ENCODE data around the gene SPTBN2.

The SPTBN2 gene

DNA sequence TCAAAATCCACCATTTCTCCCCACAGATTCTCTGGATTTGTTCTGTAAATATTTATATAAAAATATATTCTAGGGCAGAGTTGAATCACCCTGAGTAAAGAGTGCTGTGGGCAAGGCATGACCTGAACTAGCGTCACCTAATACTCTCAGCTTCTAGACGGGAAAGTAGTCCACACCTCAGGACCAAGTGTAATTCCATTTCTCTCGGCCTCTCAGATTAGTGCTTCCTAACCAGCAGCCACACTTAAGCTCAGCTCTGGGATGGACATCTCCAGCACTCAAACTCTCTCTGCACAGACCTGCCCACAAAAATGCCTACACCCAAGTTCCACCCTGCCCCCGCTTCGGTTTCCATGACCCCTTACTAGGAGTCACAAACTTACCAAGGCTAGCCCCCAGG lies 5.3 kb downstream of the SPTBN2 start:
- DNase-seq: no peak

DNA sequence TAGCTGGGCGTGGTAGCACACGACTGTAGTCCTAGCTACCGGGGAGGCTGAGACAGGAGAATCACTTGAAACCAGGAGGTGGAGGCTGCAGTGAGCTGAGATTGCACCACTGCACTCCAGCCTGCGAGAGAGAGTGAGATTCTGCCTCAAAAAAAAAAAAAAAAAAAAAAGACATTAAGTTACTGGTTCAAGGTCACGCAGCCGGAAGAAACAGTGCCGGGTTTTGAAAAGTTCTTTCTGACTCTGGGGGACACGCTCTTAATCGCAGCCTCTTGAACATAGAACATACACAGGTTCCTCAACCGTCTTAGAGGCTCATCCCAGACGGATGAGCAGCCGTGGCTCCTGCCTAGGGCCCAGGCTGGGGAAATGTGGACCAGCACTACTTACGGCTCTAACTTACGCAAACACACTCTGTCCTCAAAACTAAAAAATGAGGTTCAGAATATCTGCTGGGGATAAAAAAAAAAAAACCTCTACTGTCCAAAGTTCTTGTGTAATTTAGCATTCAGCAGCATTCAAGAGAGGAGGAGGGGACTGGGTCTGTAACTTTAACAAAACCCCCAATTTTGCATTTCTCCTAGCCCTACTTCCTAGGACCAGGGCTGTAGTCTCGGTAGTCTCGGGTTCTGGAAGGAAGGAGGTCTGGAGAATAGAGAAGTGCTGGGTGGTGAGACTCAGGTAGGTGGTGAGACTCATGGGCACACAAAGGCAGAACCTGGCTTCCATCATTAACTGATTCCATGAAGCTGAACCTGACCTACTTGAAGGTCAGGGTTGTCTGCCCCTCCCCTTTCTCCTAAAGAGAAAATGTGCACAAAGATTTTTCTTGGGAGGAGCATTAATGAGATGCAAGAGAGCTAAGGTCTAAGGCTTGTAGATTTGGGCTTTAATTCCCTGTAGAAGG lies 6.0 kb downstream of the SPTBN2 start:
- DNase-seq: no peak

DNA sequence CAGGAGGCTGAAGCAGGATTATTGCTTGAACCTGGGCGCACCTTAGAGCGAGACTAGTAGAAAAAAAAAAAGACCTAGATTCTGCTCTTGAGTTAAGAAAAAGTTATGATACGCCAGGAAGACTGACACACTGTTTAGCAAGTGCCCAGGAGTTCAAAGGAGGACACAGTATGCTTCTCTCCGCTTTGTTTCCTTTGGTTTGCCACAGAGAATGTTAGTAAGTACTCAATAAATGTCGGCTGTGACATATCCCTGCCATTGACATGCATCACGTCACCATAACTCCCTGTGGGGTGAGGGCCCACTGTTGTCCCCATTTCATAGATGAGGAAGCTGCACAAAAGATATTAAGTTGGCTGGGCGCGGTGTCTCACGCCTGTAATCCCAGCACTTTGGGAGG lies 7.1 kb downstream of the SPTBN2 start:
- DNase-seq: no peak

DNA sequence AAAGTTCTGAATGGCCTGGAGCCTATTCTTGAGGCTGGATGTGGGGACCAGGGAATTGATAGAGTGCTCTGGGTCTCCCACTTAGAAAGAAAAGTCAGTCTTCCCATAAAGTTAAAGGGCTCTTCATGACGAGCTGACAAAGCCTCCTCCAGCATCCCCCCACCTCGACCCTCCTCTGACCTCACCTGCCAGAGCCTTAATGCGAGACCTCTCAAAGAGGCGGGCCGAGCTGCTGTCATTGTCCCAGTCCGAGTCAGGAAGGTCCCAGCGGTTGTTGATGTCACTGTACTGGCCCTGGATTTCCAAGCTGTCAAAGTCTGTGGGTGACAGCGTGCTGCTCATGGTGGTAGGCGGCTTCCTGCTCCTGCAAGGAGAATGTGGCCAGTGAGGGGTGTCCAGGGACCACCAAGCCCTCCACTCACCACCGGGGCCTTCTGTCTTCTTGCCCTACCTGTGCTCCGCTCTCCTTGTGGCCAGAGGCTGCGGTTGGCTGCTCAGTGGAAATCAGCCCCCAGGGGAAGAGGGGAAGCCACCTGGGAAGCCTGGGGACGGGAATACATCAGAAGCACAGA lies 8.0 kb downstream of the SPTBN2 start:
- DNase-seq: no peak

DNA sequence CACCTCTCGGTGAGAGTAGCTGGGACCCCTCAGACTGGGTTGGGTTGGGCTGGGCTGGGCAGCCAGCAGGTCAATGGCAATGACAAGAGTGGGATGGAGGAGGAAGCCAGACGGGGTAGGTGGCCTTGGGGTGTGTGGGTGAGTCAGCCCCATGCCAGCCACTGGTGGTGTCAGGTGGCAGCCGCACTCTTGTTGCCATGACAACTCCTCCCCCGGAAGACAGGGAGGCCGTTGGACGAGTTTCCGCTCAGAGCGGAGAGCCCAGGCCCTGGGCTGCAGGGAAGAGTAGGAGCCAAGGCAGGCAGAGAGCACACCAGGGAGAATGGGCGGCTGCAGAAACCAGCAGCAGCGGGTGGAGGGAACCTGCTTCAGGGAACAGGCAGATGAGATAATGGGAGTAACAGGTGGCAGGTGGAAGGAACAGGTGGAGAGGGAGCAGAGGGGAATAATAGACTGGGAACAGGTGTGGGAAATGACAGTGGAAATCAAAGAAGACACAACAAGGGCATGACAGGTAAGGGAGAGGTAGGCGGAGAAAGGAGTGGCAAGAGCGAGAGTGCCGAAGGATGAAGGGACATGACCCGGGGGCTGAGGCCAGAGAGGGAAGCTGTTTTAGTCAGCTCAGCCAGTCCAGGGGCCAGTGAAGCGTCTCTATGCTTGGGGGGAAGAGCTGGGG lies 8.7 kb downstream of the SPTBN2 start:
- DNase-seq: peak; percentile 64

DNA sequence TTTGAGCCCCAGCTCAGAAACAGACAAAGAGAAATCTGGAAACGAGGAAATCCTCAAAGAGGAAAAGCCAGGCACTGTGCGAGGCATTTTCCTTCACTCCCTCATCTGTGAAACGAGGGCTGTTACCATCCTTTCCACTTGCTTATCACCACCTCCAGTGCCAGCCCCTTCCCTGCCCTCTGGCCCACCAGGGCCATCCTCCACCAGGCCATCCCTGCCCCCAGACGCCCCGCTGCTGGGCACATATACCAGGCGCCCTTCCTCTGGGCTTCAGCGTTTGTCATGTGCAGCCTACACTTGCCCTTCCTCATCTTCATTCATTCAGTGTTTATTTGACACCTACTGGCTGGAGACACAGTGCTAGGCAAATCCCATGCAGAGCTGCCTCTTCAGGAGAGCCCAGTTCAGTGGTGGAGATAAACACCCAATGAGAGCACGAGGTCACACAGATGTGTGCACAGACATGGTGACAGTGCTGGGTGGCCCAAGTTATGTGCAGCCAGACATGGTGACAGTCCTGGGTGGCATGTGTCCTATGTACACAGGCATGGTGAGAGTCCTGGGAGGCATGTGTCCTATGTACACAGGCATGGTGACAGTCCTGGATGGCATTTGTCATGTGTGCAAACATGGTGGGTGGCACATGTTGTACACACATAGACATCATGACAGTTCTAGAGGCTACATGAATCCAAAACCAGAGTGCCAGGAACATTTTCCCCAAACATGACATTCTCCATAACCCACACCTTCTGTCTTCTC lies 9.7 kb downstream of the SPTBN2 start:
- DNase-seq: no peak

DNA sequence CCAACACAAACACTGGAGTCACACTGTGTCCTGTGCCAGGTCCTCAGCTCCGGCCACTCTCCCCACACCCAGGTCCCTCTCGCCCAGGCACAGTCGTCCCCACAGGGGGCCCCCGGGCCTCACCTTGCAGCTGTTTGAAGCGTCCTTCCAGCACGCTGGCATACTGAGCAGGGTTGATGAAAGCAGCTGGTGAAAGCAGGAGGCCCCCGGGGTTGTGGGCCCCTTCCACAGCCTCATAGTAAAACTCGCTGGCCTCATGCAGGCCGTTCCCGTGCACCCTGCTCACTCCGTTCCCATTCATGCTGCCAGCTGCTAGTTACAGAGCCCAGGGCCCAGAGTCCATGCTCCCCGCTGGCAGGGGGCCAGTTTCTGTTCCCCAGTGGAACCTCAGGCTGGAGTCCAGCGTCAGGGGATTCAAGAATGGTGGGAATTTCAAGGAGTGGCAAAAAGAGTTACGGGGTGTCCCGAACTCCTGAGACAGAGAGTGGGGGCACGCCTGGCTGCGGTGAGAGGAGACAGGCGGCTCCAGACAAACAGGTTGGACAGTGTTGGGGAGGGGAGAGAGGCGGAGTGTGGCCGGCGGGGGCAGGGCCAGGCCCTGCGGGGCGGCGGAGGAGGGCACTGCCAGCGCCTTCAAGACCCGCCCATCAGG lies 10.6 kb downstream of the SPTBN2 start:
- DNase-seq: no peak

- DNase-seq: no peak
These were observed 11.1 kb downstream of the SPTBN2 start for GRCh38 chr11:66717925-66718319.

DNA sequence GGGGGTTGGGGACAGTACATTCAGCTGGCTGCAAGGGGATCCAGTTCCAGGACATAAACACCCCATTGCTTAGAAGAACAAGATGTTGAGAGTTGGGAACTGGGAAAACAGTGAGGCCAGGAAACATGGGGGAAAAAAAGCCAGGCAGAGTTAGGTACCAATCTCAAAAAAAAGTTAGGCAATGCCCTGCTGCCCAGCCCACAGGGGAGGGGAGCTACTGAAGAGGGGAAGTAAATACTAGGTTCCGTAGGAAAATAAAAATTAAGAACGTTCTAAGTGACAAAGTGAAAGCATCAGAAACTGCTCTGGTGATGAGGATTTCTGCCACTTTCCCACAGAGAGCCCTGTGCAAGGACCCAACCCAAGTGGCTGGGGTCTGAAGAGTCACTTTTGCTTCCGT lies 12.0 kb downstream of the SPTBN2 start:
- no peak for DNase-seq

- DNase-seq: no peak
These were observed 13.5 kb downstream of the SPTBN2 start for GRCh38 chr11:66715346-66716085.

- no peak for DNase-seq
These were observed 15.1 kb downstream of the SPTBN2 start for GRCh38 chr11:66713746-66714480.

- DNase-seq: no peak
These were observed 18.6 kb downstream of the SPTBN2 start for GRCh38 chr11:66710384-66710930.

GRCh38 chr11:66708701-66709100 lies 20.3 kb downstream of the SPTBN2 start:
- DNase-seq: no peak

DNA sequence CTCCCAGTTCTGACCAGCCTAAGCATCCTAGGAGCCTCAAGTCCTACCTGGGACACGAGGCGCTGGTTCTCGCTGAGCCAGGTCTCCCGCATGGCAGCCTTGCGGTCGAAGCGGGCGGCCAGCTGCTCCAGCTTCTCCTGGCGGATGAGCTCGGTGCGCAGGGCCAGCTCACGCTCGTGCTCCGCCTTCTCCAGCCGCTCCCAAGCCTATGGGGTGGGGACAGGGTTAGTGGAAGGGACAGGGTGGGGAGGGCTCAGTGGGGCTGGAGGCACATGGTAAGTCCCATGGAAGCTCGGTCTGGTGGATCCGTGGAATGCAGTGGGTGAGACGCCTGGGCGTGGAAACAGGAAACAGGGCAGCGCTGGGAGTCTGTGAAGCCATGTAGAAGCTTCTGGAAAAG lies 20.9 kb downstream of the SPTBN2 start:
- no peak for DNase-seq

DNA sequence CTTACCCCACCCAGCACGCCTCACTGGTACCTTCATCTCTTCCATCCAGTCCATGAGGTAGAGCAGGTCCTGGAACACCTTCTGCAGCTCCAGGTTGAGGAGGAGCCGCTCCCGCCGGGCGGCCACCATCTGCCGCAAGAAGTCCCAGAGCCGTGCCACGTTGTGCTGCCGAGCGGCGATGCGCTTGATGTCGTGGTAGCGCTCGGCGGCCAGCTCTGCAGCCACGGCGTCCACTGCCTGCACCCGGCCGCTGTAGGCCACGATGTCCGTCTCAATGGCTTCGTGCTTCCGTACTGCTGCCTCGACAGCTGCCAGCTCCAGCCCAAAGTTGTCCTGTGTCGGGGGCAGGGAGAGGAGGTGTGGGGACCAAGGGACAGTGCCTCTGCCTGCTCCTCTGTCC lies 21.5 kb downstream of the SPTBN2 start:
- DNase-seq: no peak

- no peak for DNase-seq
These were observed 22.0 kb downstream of the SPTBN2 start for GRCh38 chr11:66706989-66707388.

- no peak for DNase-seq
These were observed 23.3 kb downstream of the SPTBN2 start for GRCh38 chr11:66705587-66706335.

GRCh38 chr11:66704659-66705360 lies 24.2 kb downstream of the SPTBN2 start:
- DNase-seq: no peak

- DNase-seq: no peak
These were observed 27.4 kb downstream of the SPTBN2 start for GRCh38 chr11:66701432-66702240.
